CD4-positive, CD25-positive, alpha-beta regulatory T cell (primary cell): ENCODE measurements around the gene RFX8. TPM values are rescaled to one million over a fixed set of nuclear protein-coding genes. Genes with fewer than 3 reads are reported as not detected.
"Not testable (repeated sequence)": the region's sequence is repeated elsewhere in the genome, so short reads cannot be mapped to it uniquely, and the experiment has no call there.

Source experiments
- ATAC-seq, 2 donors: fragments of 150-1000 bp; cut with Tn5 transposase; one replicate each; pipeline ENCODE4 v1.10.0; 2021; ENCODE audit warnings: low read depth in 2 of 2, moderate number of reproducible peaks in 2 of 2, moderate library complexity in 1 of 2
- DNase-seq, 3 donors: peaks; one replicate each; pipeline versions ENCODE4 v3.0.0 to v3.0.0-alpha.2; 2012 to 2022; ENCODE audit warnings: mixed read lengths in 1 of 3
- H3K27ac ChIP-seq: one replicate; pipeline ENCODE4 v1.7.0; 2013; ENCODE audit warnings: mild to moderate bottlenecking, low read length; ENCODE audit not compliant: insufficient read depth, poor library complexity, severe bottlenecking
- H3K27me3 ChIP-seq: one replicate; pipeline ENCODE4 v1.7.0; 2013; ENCODE audit warnings: low read length; ENCODE audit not compliant: control insufficient read depth, insufficient read depth
- H3K36me3 ChIP-seq: one replicate; pipeline ENCODE4 v1.7.0; 2013; ENCODE audit warnings: mild to moderate bottlenecking, low read length, moderate library complexity; ENCODE audit not compliant: control insufficient read depth, insufficient read depth
- H3K4me1 ChIP-seq: 2 replicates; pipeline ENCODE4 v1.7.0; 2013; ENCODE audit warnings: mild to moderate bottlenecking, low read length; ENCODE audit not compliant: insufficient read depth, control insufficient read depth, poor library complexity, severe bottlenecking
- H3K4me3 ChIP-seq: one replicate; pipeline ENCODE4 v1.7.0; 2013; ENCODE audit warnings: low read depth, mild to moderate bottlenecking, low read length, moderate library complexity
- H3K9me3 ChIP-seq, 2 experiments: 1 replicate in 1 of 2; 2 replicates in 1 of 2; pipeline ENCODE4 v1.7.0; 2013; ENCODE audit warnings: low read length in 2 of 2, mild to moderate bottlenecking in 1 of 2, moderate library complexity in 1 of 2; ENCODE audit not compliant: control insufficient read depth in 2 of 2
- H3K27ac Mint-ChIP-seq, 3 donors: one replicate each; pipeline ENCODE4 v1.8.0; 2020 to 2022; ENCODE audit warnings: mild to moderate bottlenecking in 3 of 3, mixed read lengths in 3 of 3, moderate library complexity in 2 of 3
- H3K27me3 Mint-ChIP-seq: one replicate; pipeline ENCODE4 v1.8.0; 2022; ENCODE audit warnings: mild to moderate bottlenecking, mixed read lengths
- H3K36me3 Mint-ChIP-seq: one replicate; pipeline ENCODE4 v1.8.0; 2020; ENCODE audit warnings: mixed read lengths
- H3K4me1 Mint-ChIP-seq, 4 donors: one replicate each; pipeline ENCODE4 v1.8.0; 2020 to 2022; ENCODE audit warnings: mixed read lengths in 4 of 4, mild to moderate bottlenecking in 1 of 4
- H3K4me3 Mint-ChIP-seq, 4 donors: one replicate each; pipeline ENCODE4 v1.8.0; 2020 to 2022; ENCODE audit warnings: mild to moderate bottlenecking in 4 of 4, mixed read lengths in 4 of 4, moderate library complexity in 3 of 4
- H3K9me3 Mint-ChIP-seq, 7 donors: one replicate each; pipeline ENCODE4 v1.8.0; 2020 to 2022; ENCODE audit warnings: mixed read lengths in 7 of 7, mild to moderate bottlenecking in 3 of 7, moderate library complexity in 2 of 7
- polyA plus RNA-seq, 4 donors: library from polyadenylated mRNA; unstranded; fragments of 300-500 nt; fragmentation: Illumina TruSeq; gene quantifications; one replicate each; pipeline ENCODE4 v1.2.3, GENCODE V29; 2021
- total RNA-seq: library from RNA; stranded (reverse); gene quantifications from one replicate; pipeline ENCODE4 v1.2.3, GENCODE V29; 2022

RFX8 gene
- total and polyA plus RNA-seq, 5 donors from 2014 or later, result 0.16 to 5.5 (median 0.50) TPM; not detected in 2

DNA sequence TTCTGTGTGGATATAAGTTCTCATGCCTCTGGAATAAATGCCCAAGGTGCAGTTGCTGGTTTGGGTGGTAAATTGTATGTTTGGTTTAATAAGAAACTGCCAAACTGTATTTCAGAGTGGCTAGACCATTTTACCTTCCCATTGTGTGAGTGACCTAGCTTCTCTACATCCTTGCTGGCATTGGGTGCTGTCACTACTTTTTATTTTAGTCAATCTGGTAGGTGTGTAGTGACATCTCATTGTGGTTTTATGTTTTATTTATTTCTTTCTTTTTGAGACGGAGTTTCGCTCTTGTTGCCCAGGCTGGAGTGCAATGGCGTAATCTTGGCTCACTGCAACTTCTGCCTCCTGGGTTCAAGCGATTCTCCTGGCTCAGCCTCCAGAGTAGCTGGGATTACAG, 36.4 kb downstream of the RFX8 start:
- not testable (repeated sequence) for H3K27ac Mint-ChIP-seq, DNase-seq, H3K4me3 Mint-ChIP-seq, H3K36me3 Mint-ChIP-seq, H3K4me3 ChIP-seq, H3K36me3 ChIP-seq, H3K27ac ChIP-seq, H3K4me1 ChIP-seq, H3K9me3 ChIP-seq, ATAC-seq, H3K27me3 Mint-ChIP-seq, H3K27me3 ChIP-seq, H3K9me3 Mint-ChIP-seq
- peaks cover 0 to 14% (median 10%) of the 10 kb centered on the region in 4 donors for H3K4me1 Mint-ChIP-seq

DNA sequence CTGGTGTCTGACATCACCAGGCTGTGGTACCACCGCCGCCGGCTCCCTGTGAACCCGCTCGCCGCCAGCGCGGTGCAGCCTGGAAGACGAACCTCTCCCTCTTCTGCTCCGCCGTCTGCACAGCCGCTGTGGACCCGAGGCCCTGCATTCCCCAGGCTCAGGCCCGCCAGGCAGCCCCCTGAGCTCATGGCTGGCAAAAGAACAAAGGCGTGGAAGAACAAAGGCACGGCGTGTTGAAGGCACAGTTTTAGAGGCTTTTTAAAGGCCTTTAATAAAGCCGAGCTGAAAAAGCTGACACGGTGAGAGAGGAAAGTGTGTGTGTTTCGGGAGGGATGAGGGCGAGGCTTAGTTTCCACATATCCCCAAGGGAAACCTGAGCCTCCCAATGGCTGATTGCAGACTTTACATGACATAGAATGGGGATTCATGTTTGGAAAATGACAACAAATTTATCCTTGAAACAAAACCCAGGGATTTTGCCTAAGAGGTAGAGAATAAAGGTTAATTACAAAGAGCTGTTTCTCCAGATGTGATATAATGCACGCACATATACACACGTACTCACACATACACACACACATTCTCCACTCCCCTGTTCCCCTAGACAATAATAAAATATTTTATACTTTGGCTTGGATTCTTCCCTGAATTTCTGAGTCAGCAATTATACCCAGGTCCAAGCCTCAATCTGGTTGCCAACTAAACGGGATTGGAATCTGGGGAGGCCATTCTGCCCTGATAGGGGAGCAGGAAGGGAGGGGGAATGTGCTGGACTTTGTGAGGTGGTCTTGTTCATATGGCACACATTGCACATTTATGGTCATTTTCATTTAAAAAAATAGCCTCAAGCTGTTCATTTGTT, 39.7 kb downstream of the RFX8 start:
- no peak for ATAC-seq
- Histone ChIP-seq H3K27me3 (no peaks in the 10 kb centered on the region), H3K4me1 (no peaks in the 10 kb centered on the region), H3K4me3 (no peak overlapping the region), H3K9me3 (no peaks in the 10 kb centered on the region), H3K27ac (no peak overlapping the region), H3K36me3 (no peaks in the 10 kb centered on the region)
- H3K27me3 Mint-ChIP-seq, result no peaks in the 10 kb centered on the region
- peaks cover 0 to 1% (median 0%) of the 10 kb centered on the region in 7 donors for H3K9me3 Mint-ChIP-seq
- H3K27ac Mint-ChIP-seq, result no peak overlapping the region
- H3K4me1 Mint-ChIP-seq, result peaks cover 0 to 5% (median 0%) of the 10 kb centered on the region in 4 donors
- no peaks in the 10 kb centered on the region for H3K36me3 Mint-ChIP-seq
- no peak for DNase-seq
- no peak overlapping the region for H3K4me3 Mint-ChIP-seq

DNA sequence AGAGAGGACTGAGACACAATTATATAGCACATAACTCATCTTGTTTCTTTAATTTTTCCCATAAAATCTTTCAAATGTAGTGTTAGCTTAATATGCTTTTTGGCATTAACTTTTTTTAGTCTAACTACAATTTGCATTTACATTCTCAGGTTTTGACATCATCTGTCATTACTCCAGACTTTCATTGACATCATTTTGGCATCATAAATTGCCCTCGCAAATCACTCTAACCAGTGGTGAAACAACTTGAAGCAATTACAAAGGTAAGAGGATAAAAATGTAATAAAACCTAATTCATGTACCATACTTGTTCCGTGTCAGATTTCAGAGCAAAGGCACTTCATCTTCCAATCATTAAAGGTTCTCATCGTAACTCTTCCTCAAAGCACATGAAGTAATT, 41.4 kb downstream of the RFX8 start:
- no peaks in the 10 kb centered on the region for H3K36me3 ChIP-seq
- Mint-ChIP-seq H3K4me3 (no peak overlapping the region), H3K36me3 (no peaks in the 10 kb centered on the region), H3K27ac (no peak overlapping the region), H3K27me3 (no peaks in the 10 kb centered on the region), H3K9me3 (peaks cover 0 to 1% (median 0%) of the 10 kb centered on the region in 7 donors), H3K4me1 (peaks cover 0 to 5% (median 0%) of the 10 kb centered on the region in 4 donors)
- ATAC-seq (no peak), DNase-seq (no peak)
- no peak overlapping the region for H3K4me3 ChIP-seq
- H3K9me3 ChIP-seq, result no peaks in the 10 kb centered on the region
- H3K27ac ChIP-seq, result no peak overlapping the region
- no peaks in the 10 kb centered on the region for H3K27me3 ChIP-seq
- H3K4me1 ChIP-seq, result no peaks in the 10 kb centered on the region

DNA sequence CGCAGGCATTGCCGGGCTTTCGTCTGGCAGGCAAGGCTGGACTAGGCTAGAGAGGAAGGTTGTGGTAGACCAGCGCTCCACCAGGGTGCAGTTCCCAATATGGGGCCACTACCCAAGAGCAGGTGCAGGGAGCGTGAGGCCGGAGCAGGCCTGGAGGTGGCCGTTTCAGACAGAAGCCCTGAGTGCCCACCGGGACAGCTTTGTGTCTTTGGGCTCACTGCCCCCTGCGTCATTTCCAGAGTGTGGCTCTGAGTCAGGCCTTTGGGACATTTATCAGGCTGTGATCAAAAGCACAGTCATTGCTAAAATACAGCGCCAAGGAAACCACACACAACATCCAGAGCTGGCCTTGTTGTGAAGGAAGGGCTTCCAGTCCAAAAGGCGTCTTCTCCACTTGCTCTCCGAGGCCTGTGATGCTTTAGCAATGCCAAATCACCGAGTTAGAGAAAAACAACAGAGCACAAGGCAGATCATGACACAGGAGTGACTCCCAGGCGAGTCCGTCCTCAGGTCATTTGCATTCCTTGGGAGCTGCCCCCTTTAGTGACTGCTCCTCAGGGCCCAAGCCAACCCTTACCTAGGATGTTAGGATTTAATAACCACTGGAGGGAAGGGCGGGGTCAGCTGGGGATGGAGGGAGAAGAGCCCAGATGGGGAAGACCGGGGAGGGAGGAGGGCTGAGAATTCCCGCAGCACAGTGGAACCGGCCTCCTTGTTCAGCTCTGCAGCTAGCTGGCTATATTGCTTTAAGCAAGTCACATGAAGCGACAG, 42.3 kb downstream of the RFX8 start:
- no peaks in the 10 kb centered on the region for H3K4me1 ChIP-seq
- Mint-ChIP-seq H3K9me3 (peaks cover 0 to 1% (median 0%) of the 10 kb centered on the region in 7 donors), H3K36me3 (no peaks in the 10 kb centered on the region), H3K4me1 (peaks cover 0 to 5% (median 0%) of the 10 kb centered on the region in 4 donors), H3K4me3 (no peak overlapping the region), H3K27ac (no peak overlapping the region), H3K27me3 (no peaks in the 10 kb centered on the region)
- H3K36me3 ChIP-seq, result no peaks in the 10 kb centered on the region
- DNase-seq, result no peak
- no peak overlapping the region for H3K4me3 ChIP-seq
- no peaks in the 10 kb centered on the region for H3K27me3 ChIP-seq
- no peak overlapping the region for H3K27ac ChIP-seq
- ATAC-seq, result no peak
- H3K9me3 ChIP-seq, result no peaks in the 10 kb centered on the region

DNA sequence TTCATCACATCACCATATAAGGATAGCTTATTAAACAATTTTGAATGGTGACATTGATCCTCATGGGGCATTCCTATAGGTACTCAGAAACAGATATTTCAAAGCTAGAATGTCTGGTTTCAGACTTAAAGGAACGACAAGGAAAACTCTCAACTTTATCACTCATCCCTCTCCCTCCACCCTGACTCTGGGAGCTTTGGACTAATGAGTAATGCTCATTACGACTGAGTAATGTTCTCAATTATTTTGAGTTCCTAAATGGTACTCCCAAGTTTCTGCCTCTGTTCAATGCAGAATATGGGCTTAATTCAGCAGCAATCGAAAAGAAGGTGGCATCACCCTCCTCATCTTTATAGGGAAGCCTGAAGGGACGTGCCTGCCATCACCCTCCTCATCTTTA, 43.4 kb downstream of the RFX8 start:
- H3K36me3 Mint-ChIP-seq, result no peaks in the 10 kb centered on the region
- H3K27ac Mint-ChIP-seq, result no peak overlapping the region
- Histone ChIP-seq H3K27ac (no peak overlapping the region), H3K9me3 (no peaks in the 10 kb centered on the region), H3K36me3 (no peaks in the 10 kb centered on the region), H3K4me3 (no peak overlapping the region), H3K27me3 (no peaks in the 10 kb centered on the region), H3K4me1 (no peaks in the 10 kb centered on the region)
- H3K4me3 Mint-ChIP-seq, result no peak overlapping the region
- H3K4me1 Mint-ChIP-seq, result peaks cover 0 to 5% (median 0%) of the 10 kb centered on the region in 4 donors
- ATAC-seq, result no peak
- no peaks in the 10 kb centered on the region for H3K9me3 Mint-ChIP-seq
- no peak for DNase-seq
- H3K27me3 Mint-ChIP-seq, result no peaks in the 10 kb centered on the region

DNA sequence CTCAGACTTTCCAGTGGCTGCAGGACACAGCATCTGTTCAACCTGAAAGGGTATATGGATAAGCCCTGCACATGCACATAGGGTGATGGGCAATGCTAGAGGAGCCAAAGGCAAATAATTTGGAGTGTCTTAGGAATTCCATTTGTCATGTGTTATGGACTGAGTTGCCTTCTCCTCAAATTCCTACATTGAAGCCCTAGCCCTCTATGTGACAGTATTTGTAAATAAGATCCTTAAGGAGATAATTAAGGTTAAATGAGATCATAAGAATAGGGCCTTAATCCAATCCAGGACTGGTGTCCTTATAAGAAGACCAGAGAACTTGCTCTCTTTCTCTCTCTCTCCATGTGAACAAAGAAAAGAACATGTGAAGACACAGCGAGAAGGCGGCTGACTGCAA, 44.8 kb downstream of the RFX8 start:
- Mint-ChIP-seq H3K4me3 (no peak overlapping the region), H3K36me3 (no peaks in the 10 kb centered on the region), H3K9me3 (no peaks in the 10 kb centered on the region), H3K4me1 (peaks cover 0 to 5% (median 0%) of the 10 kb centered on the region in 4 donors), H3K27ac (no peak overlapping the region), H3K27me3 (no peaks in the 10 kb centered on the region)
- DNase-seq (no peak), ATAC-seq (no peak)
- Histone ChIP-seq H3K4me3 (no peak overlapping the region), H3K27ac (no peak overlapping the region), H3K36me3 (no peaks in the 10 kb centered on the region), H3K9me3 (no peaks in the 10 kb centered on the region), H3K4me1 (no peaks in the 10 kb centered on the region), H3K27me3 (no peaks in the 10 kb centered on the region)

DNA sequence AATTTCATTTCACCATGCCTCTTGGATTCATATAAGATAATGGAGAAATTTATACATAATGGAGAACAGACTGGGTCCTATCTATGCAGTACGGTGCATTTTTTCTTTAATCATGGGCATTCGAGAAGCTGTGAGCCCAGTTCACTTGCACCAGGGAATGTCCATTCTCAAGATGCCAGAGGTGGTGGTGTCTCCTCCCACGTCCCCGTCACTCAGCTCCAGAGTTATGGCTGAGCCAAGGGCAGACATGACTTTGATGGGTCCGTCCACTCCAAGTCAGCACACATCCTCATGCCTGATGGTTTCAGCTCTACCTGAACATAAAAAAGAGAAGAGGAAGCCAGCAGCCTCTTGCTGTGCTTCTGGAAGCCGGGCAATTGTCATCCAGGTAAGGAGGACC, 45.5 kb downstream of the RFX8 start:
- no peaks in the 10 kb centered on the region for H3K36me3 ChIP-seq
- no peak overlapping the region for H3K4me3 Mint-ChIP-seq
- H3K27ac ChIP-seq, result no peak overlapping the region
- no peak overlapping the region for H3K27ac Mint-ChIP-seq
- no peaks in the 10 kb centered on the region for H3K27me3 ChIP-seq
- H3K36me3 Mint-ChIP-seq, result no peaks in the 10 kb centered on the region
- DNase-seq (no peak), ATAC-seq (no peak)
- H3K4me1 ChIP-seq, result no peaks in the 10 kb centered on the region
- H3K9me3 ChIP-seq, result no peaks in the 10 kb centered on the region
- H3K9me3 Mint-ChIP-seq, result no peaks in the 10 kb centered on the region
- H3K27me3 Mint-ChIP-seq, result no peaks in the 10 kb centered on the region
- H3K4me1 Mint-ChIP-seq, result peaks cover 0 to 5% (median 0%) of the 10 kb centered on the region in 4 donors
- H3K4me3 ChIP-seq, result no peak overlapping the region
